MM.1S (cell line): ENCODE measurements around the gene JSRP1.

Experiments
- EZH2phosphoT487 ChIP-seq: fragments of 300-600 bp; sonication (generic); IDR thresholded peaks from 2 replicates; pipeline ENCODE4 v1.6.1; 2018; ENCODE audit warnings: antibody characterized with exemption, low read length
- TF ChIP-seq, protein P1 (sequence below): fragments of 300-600 bp; sonication (generic); IDR thresholded peaks from 2 replicates; pipeline ENCODE4 v1.5.1; 2016; ENCODE audit warnings: antibody characterized with exemption, low read length, mixed read lengths

- no peak for TF ChIP-seq EZH2phosphoT487
- TF ChIP-seq, protein P1, sequence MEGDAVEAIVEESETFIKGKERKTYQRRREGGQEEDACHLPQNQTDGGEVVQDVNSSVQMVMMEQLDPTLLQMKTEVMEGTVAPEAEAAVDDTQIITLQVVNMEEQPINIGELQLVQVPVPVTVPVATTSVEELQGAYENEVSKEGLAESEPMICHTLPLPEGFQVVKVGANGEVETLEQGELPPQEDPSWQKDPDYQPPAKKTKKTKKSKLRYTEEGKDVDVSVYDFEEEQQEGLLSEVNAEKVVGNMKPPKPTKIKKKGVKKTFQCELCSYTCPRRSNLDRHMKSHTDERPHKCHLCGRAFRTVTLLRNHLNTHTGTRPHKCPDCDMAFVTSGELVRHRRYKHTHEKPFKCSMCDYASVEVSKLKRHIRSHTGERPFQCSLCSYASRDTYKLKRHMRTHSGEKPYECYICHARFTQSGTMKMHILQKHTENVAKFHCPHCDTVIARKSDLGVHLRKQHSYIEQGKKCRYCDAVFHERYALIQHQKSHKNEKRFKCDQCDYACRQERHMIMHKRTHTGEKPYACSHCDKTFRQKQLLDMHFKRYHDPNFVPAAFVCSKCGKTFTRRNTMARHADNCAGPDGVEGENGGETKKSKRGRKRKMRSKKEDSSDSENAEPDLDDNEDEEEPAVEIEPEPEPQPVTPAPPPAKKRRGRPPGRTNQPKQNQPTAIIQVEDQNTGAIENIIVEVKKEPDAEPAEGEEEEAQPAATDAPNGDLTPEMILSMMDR, result no peak
Observed at GRCh38 chr19:2277138-2277537, 20.9 kb upstream of the JSRP1 start.
